SK-MEL-5 (cell line): ENCODE data around the gene RALGAPA2. TPM values are rescaled to one million over a fixed set of nuclear protein-coding genes. Genes with fewer than 3 reads are reported as not detected.

Experiments
- small RNA-seq, 2 experiments: library from RNA; depleted of rRNA; stranded (forward); fragments of <200 nt; gene quantifications; one replicate each; pipeline ENCODE3, GENCODE V24; 2014
- total RNA-seq: library from RNA; depleted of rRNA; stranded (reverse); fragments of >200 nt; shearing (Covaris generic); gene quantifications from 2 replicates; pipeline ENCODE4 v1.2.3, GENCODE V29; 2014

RALGAPA2 gene
- total RNA-seq, 1 experiment from 2014 or later = 9.3 TPM

Small RNAs within 50 kb of the gene (small RNA-seq; reads per million reads assigned to genes)
- gene EIF4E2P1 (0 reads per million in 2 experiments), gene RN7SL607P (0 to 0.14 reads per million in 2 experiments)
